GM12801 (cell line): ENCODE measurements around the gene SPEG.

ENCODE experiments used
- CTCF ChIP-seq: IDR thresholded peaks from one replicate; pipeline ENCODE4 v1.5.1; 2011; ENCODE audit warnings: control low read depth; ENCODE audit not compliant: insufficient read length; ENCODE audit errors: extremely low read depth

The SPEG gene

GRCh38 chr2:219462349-219462748 is 27.7 kb downstream of the SPEG start:
- no peak for TF ChIP-seq CTCF

GRCh38 chr2:219464286-219465032 is 29.8 kb downstream of the SPEG start:
- no peak for TF ChIP-seq CTCF

- TF ChIP-seq CTCF: no peak
Measured at GRCh38 chr2:219465659-219466561, 31.3 kb downstream of the SPEG start.

- TF ChIP-seq CTCF: no peak
Measured at GRCh38 chr2:219466816-219467735, 32.4 kb downstream of the SPEG start.

GRCh38 chr2:219467736-219468075 is 33.1 kb downstream of the SPEG start:
- no peak for TF ChIP-seq CTCF

- no peak for TF ChIP-seq CTCF
Measured at GRCh38 chr2:219468410-219469185, 34.0 kb downstream of the SPEG start.
